Parathyroid adenoma (tissue), 2 donors: ENCODE data around the gene DOCK8.
"Not testable (repeated sequence)": the region's sequence is repeated elsewhere in the genome, so short reads cannot be mapped to it uniquely, and the experiment has no call there.

Experiments
- H2AFZ ChIP-seq: fragments of 300-600 bp; sonication (generic); one replicate; pipeline ENCODE4 v1.7.0; 2017; ENCODE audit warnings: antibody characterized with exemption, mild to moderate bottlenecking
- H3K27ac ChIP-seq: fragments of 300-600 bp; sonication (generic); one replicate; pipeline ENCODE4 v1.7.0; 2017
- H3K27me3 ChIP-seq: fragments of 300-600 bp; sonication (generic); one replicate; pipeline ENCODE4 v1.7.0; 2017; ENCODE audit warnings: low read length; ENCODE audit not compliant: control insufficient read depth, insufficient read depth
- H3K36me3 ChIP-seq: fragments of 300-600 bp; sonication (generic); one replicate; pipeline ENCODE4 v1.7.0; 2017; ENCODE audit warnings: low read length; ENCODE audit not compliant: control insufficient read depth, insufficient read depth
- H3K4me1 ChIP-seq: fragments of 300-600 bp; sonication (generic); one replicate; pipeline ENCODE4 v1.7.0; 2017; ENCODE audit warnings: control low read depth
- H3K4me2 ChIP-seq: fragments of 300-600 bp; sonication (generic); one replicate; pipeline ENCODE4 v1.7.0; 2017; ENCODE audit warnings: low read length
- H3K4me3 ChIP-seq: fragments of 300-600 bp; sonication (generic); one replicate; pipeline ENCODE4 v1.7.0; 2017; ENCODE audit warnings: low read depth, low read length
- H3K79me2 ChIP-seq: fragments of 300-600 bp; sonication (generic); one replicate; pipeline ENCODE4 v1.7.0; 2017; ENCODE audit warnings: control low read depth
- H3K9ac ChIP-seq: fragments of 300-600 bp; sonication (generic); one replicate; pipeline ENCODE4 v1.7.0; 2017; ENCODE audit warnings: mild to moderate bottlenecking
- H3K9me3 ChIP-seq: fragments of 300-600 bp; sonication (generic); one replicate; pipeline ENCODE4 v1.7.0; 2017; ENCODE audit warnings: low read length; ENCODE audit not compliant: control insufficient read depth
- CTCF ChIP-seq: fragments of 300-600 bp; sonication (generic); IDR thresholded peaks from one replicate; pipeline ENCODE4 v1.7.0; 2017; ENCODE audit warnings: antibody characterized with exemption, mild to moderate bottlenecking
- donor health status: primary hyperparathyroidism.

The DOCK8 gene

GRCh38 chr9:214351-214647 is 366 bp upstream of the DOCK8 start:
- Histone ChIP-seq H3K27ac (no peak overlapping the region), H3K27me3 (no peaks in the 10 kb centered on the region), H3K36me3 (no peaks in the 10 kb centered on the region), H3K9ac (no peak overlapping the region), H3K4me1 (no peaks in the 10 kb centered on the region), H3K79me2 (no peaks in the 10 kb centered on the region), H3K9me3 (no peaks in the 10 kb centered on the region), H3K4me2 (peak overlapping the region; percentile 93), H3K4me3 (peak overlapping the region; percentile 70), H2AFZ (peak overlapping the region; percentile 53)
- no peak for TF ChIP-seq CTCF

- Histone ChIP-seq H2AFZ (no peak overlapping the region), H3K4me1 (no peaks in the 10 kb centered on the region), H3K79me2 (no peaks in the 10 kb centered on the region), H3K9me3 (no peaks in the 10 kb centered on the region), H3K9ac (no peak overlapping the region), H3K27ac (no peak overlapping the region), H3K36me3 (no peaks in the 10 kb centered on the region), H3K4me2 (peak overlapping the region; percentile 93), H3K27me3 (no peaks in the 10 kb centered on the region), H3K4me3 (peak overlapping the region; percentile 70)
- TF ChIP-seq CTCF: no peak
Observed at GRCh38 chr9:215631-216155, 1.0 kb downstream of the DOCK8 start.

- no peaks in the 10 kb centered on the region for H3K9me3 ChIP-seq
- no peak overlapping the region for H3K4me3 ChIP-seq
- H2AFZ ChIP-seq: no peak overlapping the region
- no peaks in the 10 kb centered on the region for H3K27me3 ChIP-seq
- no peaks in the 10 kb centered on the region for H3K36me3 ChIP-seq
- H3K4me2 ChIP-seq: no peak overlapping the region
- no peaks in the 10 kb centered on the region for H3K4me1 ChIP-seq
- H3K79me2 ChIP-seq: no peaks in the 10 kb centered on the region
- H3K27ac ChIP-seq: no peak overlapping the region
- TF ChIP-seq CTCF: no peak
- no peak overlapping the region for H3K9ac ChIP-seq
Observed at GRCh38 chr9:216866-217265, 2.2 kb downstream of the DOCK8 start.

GRCh38 chr9:217950-218349 is 3.3 kb downstream of the DOCK8 start:
- H3K27me3 ChIP-seq: no peaks in the 10 kb centered on the region
- no peak overlapping the region for H3K4me3 ChIP-seq
- no peak for TF ChIP-seq CTCF
- no peaks in the 10 kb centered on the region for H3K9me3 ChIP-seq
- H3K79me2 ChIP-seq: no peaks in the 10 kb centered on the region
- H3K4me1 ChIP-seq: no peaks in the 10 kb centered on the region
- no peak overlapping the region for H2AFZ ChIP-seq
- H3K4me2 ChIP-seq: no peak overlapping the region
- no peak overlapping the region for H3K9ac ChIP-seq
- H3K36me3 ChIP-seq: no peaks in the 10 kb centered on the region
- no peak overlapping the region for H3K27ac ChIP-seq

GRCh38 chr9:219036-219435 is 4.4 kb downstream of the DOCK8 start:
- not testable (repeated sequence) for H3K4me3 ChIP-seq, H3K4me1 ChIP-seq, H3K9ac ChIP-seq, H3K27ac ChIP-seq, H3K4me2 ChIP-seq, H3K79me2 ChIP-seq, H3K27me3 ChIP-seq, H2AFZ ChIP-seq, H3K36me3 ChIP-seq, H3K9me3 ChIP-seq
